GM06990 (cell line): ENCODE results near the gene ZBTB7C.

ENCODE experiments used
- DNase-seq: peaks from one replicate; pipeline ENCODE4 v3.0.0-alpha.2; 2011; ENCODE audit not compliant: insufficient read length; ENCODE audit errors: extremely low read depth
- H3K27me3 ChIP-seq: replicated peaks from 2 replicates; pipeline ENCODE4 v1.6.0; 2011; ENCODE audit warnings: low read length; ENCODE audit not compliant: control insufficient read depth, insufficient read depth
- H3K36me3 ChIP-seq: 2 replicates; pipeline ENCODE4 v1.5.1; 2011; ENCODE audit warnings: low read length; ENCODE audit not compliant: control insufficient read depth, insufficient read depth
- H3K4me3 ChIP-seq: replicated peaks from 2 replicates; pipeline ENCODE4 v1.5.1; 2011; ENCODE audit warnings: low read depth, mild to moderate bottlenecking, control low read depth, low read length
- CTCF ChIP-seq: IDR thresholded peaks from 2 replicates; pipeline ENCODE4 v1.5.1; 2011; ENCODE audit warnings: low read length, control low read depth, mild to moderate bottlenecking, inconsistent platforms; ENCODE audit not compliant: insufficient read depth, poor library complexity, severe bottlenecking

Gene ZBTB7C

GRCh38 chr18:48160622-48161021 lies 248.6 kb downstream of the ZBTB7C start:
- Histone ChIP-seq H3K4me3 (no peak overlapping the region), H3K27me3 (peaks cover 2% of the 10 kb centered on the region), H3K36me3 (no peaks in the 10 kb centered on the region)
- no peak for DNase-seq
- no peak for TF ChIP-seq CTCF

- TF ChIP-seq CTCF, result no peak
- Histone ChIP-seq H3K27me3 (peaks cover 2% of the 10 kb centered on the region), H3K4me3 (no peak overlapping the region), H3K36me3 (no peaks in the 10 kb centered on the region)
- DNase-seq, result no peak
Observed at GRCh38 chr18:48159816-48160215, 249.4 kb downstream of the ZBTB7C start.

- H3K36me3 ChIP-seq, result no peaks in the 10 kb centered on the region
- H3K27me3 ChIP-seq, result peaks cover 2% of the 10 kb centered on the region
- H3K4me3 ChIP-seq, result no peak overlapping the region
- no peak for DNase-seq
- no peak for TF ChIP-seq CTCF
Observed at GRCh38 chr18:48158721-48159120, 250.5 kb downstream of the ZBTB7C start.

GRCh38 chr18:48157956-48158355 lies 251.2 kb downstream of the ZBTB7C start:
- Histone ChIP-seq H3K27me3 (peaks cover 2% of the 10 kb centered on the region), H3K36me3 (no peaks in the 10 kb centered on the region), H3K4me3 (no peak overlapping the region)
- no peak for DNase-seq
- TF ChIP-seq CTCF, result no peak

- H3K27me3 ChIP-seq, result no peaks in the 10 kb centered on the region; the same call in none of the 2 replicates
- DNase-seq, result no peak
- no peak overlapping the region for H3K4me3 ChIP-seq
- TF ChIP-seq CTCF, result no peak
- no peaks in the 10 kb centered on the region for H3K36me3 ChIP-seq
Observed at GRCh38 chr18:48155856-48156255, 253.3 kb downstream of the ZBTB7C start.

- no peak for DNase-seq
- Histone ChIP-seq H3K27me3 (no peaks in the 10 kb centered on the region; the same call in none of the 2 replicates), H3K36me3 (no peaks in the 10 kb centered on the region), H3K4me3 (no peak overlapping the region)
- no peak for TF ChIP-seq CTCF
Observed at GRCh38 chr18:48154828-48155227, 254.4 kb downstream of the ZBTB7C start.
